SK-N-MC (cell line): ENCODE results near the gene DAB1.

Experiments used
- EZH2 ChIP-seq: fragments of 200-600 bp; sonication (generic); IDR thresholded peaks from one replicate; pipeline ENCODE4 v1.6.1; 2017; ENCODE audit warnings: antibody characterized with exemption
- FOXP2 ChIP-seq: optimal IDR thresholded peaks from 2 replicates; pipeline ENCODE3; 2011; ENCODE audit warnings: mild to moderate bottlenecking, moderate library complexity; ENCODE audit not compliant: insufficient read depth; ENCODE audit errors: extremely low read length, control extremely low read depth
- POLR2AphosphoS5 ChIP-seq: IDR thresholded peaks from 2 replicates; pipeline ENCODE4 v1.6.1; 2012; ENCODE audit warnings: mild to moderate bottlenecking, low read depth, low read length, borderline replicate concordance

- TF ChIP-seq POLR2AphosphoS5 (no peak), EZH2 (no peak), FOXP2 (no peak)
These were observed 458.7 kb downstream of the DAB1 start for GRCh38 chr1:56965191-56965590.
